Right renal pelvis (tissue), 4 donors: ENCODE data around the gene OR2L3. TPM values are rescaled to one million over a fixed set of nuclear protein-coding genes. Genes with fewer than 3 reads are reported as not detected.
"Not testable (repeated sequence)": the region's sequence is repeated elsewhere in the genome, so short reads cannot be mapped to it uniquely, and the experiment has no call there.

ENCODE experiments used
- DNase-seq, 4 donors: peaks; one replicate each; pipeline ENCODE4 v3.0.0-alpha.2; 2013; ENCODE audit warnings: low read depth in 4 of 4, low spot score in 3 of 4, missing footprints in 1 of 4
- polyA plus RNA-seq, 4 donors: library from polyadenylated mRNA; unstranded; fragments of 120-200 nt; gene quantifications; one replicate each; pipeline ENCODE4 v1.2.1, GENCODE V29; 2013; ENCODE audit not compliant: insufficient read length in 4 of 4

OR2L3 gene
- polyA plus RNA-seq = not detected

- no peak for DNase-seq
These were observed at the start of gene OR2L3 for GRCh38 chr1:248046536-248046935. TSS of gene OR2L3 (plus strand) at chr1:248046836. CDS start at chr1:248060682, 13,846 bp downstream.

GRCh38 chr1:247998811-247999210, 47.8 kb upstream of the OR2L3 start:
- no peak for DNase-seq

DNA sequence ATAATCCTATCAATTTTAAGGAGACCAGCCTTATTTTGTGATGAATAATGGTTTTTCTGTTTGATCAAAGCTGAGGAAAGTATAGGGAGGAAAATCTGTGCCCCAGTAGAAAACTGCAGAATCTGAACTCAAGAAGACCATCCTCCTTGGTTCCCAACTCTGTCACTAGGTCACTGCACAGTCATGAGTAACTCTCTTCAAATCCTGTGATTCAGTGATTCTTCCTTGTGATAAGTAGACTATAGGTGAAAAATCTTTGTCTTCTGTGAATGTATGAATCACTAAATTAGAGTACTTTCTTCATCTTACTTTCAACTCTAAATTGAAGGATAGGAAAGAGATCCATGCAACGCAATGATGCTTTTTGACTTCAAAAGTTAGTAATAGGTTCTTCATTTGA, 46.5 kb upstream of the OR2L3 start:
- no peak for DNase-seq

- DNase-seq = no peak
These were observed 38.9 kb upstream of the OR2L3 start for GRCh38 chr1:248007778-248008177.

DNA sequence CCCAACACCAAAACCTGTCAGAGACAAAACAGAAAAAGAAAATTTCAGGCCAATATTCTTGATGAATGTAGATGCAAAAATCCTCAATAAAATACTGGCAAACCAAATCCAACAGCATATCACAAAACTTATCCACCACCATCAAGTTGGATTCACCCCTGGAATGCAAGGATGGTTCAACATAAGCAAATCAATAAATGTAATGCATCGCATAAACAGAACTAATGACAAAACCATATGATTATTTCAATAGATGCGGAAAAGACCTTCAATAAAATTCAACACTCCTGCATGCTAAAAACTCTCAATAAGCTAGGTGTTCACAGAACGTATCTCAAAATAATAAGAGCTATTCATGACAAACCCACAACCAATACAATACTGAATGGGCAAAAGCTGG, 37.0 kb upstream of the OR2L3 start:
- no peak for DNase-seq

GRCh38 chr1:248013229-248013710, 33.4 kb upstream of the OR2L3 start, which contains the start of gene OR2L5:
TSS of gene OR2L5 (plus strand) at chr1:248013660. CDS start at chr1:248021948, 8,288 bp downstream.
- no peak for DNase-seq

DNA sequence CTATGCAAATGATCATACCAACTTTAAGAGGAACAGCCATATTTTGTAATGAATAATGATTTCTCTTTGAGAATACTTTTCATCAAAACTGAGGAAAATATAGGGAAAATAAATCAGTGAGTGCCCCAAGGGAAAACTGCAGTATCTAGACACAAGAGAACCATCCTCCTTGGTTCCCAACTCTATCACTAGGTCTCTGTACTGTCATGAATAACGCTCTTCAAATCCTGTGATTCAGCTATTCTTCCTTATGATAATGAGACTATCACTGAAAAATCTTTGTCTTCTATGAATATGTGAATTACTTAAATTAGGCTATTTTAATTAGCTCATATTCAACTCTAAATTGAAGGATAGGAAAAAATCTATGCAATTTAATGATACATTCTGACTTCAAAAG, 30.8 kb upstream of the OR2L3 start:
- DNase-seq = no peak

DNA sequence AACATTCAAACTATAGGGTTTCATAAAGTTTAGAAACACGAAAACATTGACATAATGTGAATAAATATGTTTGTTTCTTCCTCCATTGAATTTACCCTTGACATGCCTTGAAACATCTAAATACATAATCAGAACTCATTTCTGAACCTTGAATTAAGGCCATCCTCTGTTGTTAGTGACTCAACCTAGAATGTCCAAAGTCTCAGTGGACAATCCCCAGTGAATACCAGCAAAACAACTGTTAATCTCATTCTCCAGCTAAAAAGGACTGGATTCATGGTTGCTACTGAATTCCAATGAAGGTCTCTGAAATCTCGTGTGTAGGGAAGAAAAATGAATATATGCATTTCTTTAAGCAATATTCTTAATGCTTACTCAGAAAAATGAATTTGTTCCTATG, 16.9 kb upstream of the OR2L3 start, which contains the start of gene OR2L2:
Gene OR2L2 (plus strand): TSS at position 301 of the 400 bp plus-strand sequence. CDS start 8,198 bp downstream, outside the sequence.
- no peak for DNase-seq

GRCh38 chr1:248045209-248045608, 1.4 kb upstream of the OR2L3 start:
- DNase-seq = no peak

GRCh38 chr1:248047008-248047407, 372 bp downstream of the OR2L3 start:
- no peak for DNase-seq

GRCh38 chr1:248054671-248055070, 8.0 kb downstream of the OR2L3 start:
- no peak for DNase-seq

DNA sequence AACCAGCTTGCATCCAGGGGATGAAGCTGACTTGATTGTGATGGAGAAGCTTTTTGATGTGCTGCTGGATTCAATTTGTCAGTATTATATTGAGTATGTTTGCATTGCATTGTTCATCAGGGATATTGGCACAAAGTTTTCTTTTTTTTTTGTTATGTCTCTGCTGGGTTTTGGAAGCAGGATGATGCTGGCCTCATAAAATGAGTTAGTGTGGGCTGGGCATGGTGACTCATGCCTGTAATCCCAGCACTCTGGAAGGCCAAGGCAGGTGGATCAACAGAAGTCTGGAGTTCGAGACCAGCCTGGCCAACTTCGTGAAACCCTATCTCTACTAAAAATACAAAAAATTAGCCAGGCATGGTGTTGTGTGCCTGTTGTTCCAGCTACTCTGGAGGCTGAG, 8.6 kb downstream of the OR2L3 start:
- no peak for DNase-seq

- no peak for DNase-seq
These were observed 18.4 kb downstream of the OR2L3 start for GRCh38 chr1:248065071-248065470.

- no peak for DNase-seq
These were observed 19.0 kb downstream of the OR2L3 start for GRCh38 chr1:248065604-248066003.

DNA sequence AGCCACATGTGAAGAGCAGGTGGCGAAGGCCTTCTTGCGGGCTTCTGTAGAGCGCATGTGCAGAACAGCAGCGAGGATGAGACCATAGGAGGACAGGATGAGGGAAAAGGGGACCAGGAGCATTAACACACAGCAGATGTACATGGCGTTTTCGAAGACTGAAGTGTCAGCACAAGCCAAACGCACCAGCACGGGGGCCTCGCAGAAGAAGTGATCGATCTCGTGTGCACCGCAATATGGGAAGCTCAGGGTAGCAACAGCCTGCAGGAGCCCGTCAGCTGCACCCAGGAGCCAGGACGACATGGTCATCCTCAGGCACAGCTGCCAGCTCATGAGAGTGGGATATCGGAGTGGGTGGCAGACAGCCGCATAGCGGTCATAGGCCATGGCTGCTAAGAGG, 37.2 kb downstream of the OR2L3 start:
- not testable (repeated sequence) for DNase-seq

DNA sequence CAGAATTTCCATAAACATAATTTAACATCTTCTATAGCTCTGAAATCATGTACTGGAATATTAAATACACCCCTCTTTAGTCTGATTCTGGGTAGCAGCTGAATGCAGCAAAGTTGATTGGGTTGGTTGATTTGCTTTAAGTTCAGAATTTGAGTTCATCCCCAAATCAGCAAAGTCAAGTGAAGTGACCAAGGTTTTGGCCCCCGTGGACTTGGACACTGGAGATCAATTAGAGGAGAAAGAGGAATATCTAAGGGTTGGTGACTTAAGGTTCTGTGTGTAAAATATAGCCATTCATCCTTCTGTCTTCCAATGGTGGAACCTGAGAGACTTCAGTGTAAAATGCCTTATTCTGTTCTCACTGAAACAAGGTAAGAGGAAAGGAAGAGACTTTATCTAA, 48.2 kb downstream of the OR2L3 start, which contains the start of gene OR2L13:
Gene OR2L13 (plus strand): TSS at position 301 of the 400 bp plus-strand sequence. CDS start 4,192 bp downstream, outside the sequence.
- DNase-seq = no peak

- no peak for DNase-seq
These were observed 51.9 kb downstream of the OR2L3 start for GRCh38 chr1:248098529-248098928.

GRCh38 chr1:248102847-248103246, 56.2 kb downstream of the OR2L3 start:
- DNase-seq = no peak

GRCh38 chr1:248111157-248111556, 64.5 kb downstream of the OR2L3 start:
- no peak for DNase-seq
